T-cell (primary cell): ENCODE measurements around the gene MN1. TPM values are rescaled to one million over a fixed set of nuclear protein-coding genes. Genes with fewer than 3 reads are reported as not detected.

Source experiments
- ATAC-seq, 4 experiments: fragments of 200-7000 bp in 3 of 4; fragments of 150-1000 bp in 1 of 4; cut with Tn5 transposase; replicated peaks in 1 of 4; 1 replicate in 3 of 4; 2 replicates in 1 of 4; pipeline ENCODE4 v1.10.0; 2021; ENCODE audit warnings: moderate library complexity in 3 of 4, mild to moderate bottlenecking in 2 of 4, moderate number of reproducible peaks in 1 of 4
- CTCF ChIA-PET, 2 donors: fragments of 300-600 bp; sonication (Branson Sonifier 250); formaldehyde crosslinking; loops; one replicate each; lab custom pipeline; 2022; ENCODE audit warnings: antibody characterized with exemption in 2 of 2; lab: Charles Lee
- POLR2A ChIA-PET, 2 donors: fragments of 300-600 bp; sonication (Branson Sonifier 250); formaldehyde crosslinking; loops; one replicate each; lab custom pipeline; 2022; ENCODE audit warnings: antibody characterized with exemption in 2 of 2; lab: Charles Lee
- DNase-seq, 35 experiments: peaks; one replicate each; pipeline versions ENCODE4 v3.0.0 to v3.0.0-alpha.2; 2013 to 2023
- H3K27ac ChIP-seq: one replicate; pipeline ENCODE4 v1.5.1; 2013; ENCODE audit warnings: low read length
- H3K27me3 ChIP-seq, 2 experiments: replicated peaks in 1 of 2; 1 replicate in 1 of 2; 2 replicates in 1 of 2; pipeline versions ENCODE4 v1.6.1 to v1.7.0; 2013; ENCODE audit warnings: low read length in 1 of 2, mixed read lengths in 1 of 2; ENCODE audit not compliant: control insufficient read depth in 2 of 2, insufficient read depth in 2 of 2; ENCODE audit errors: extremely low read depth in 1 of 2
- H3K36me3 ChIP-seq, 2 donors: 1 replicate in 1 of 2; 2 replicates in 1 of 2; pipeline versions ENCODE4 v1.6.1 to v1.7.0; 2013; ENCODE audit warnings: low read length in 1 of 2; ENCODE audit not compliant: control insufficient read depth in 2 of 2, insufficient read depth in 1 of 2; ENCODE audit errors: extremely low read depth in 1 of 2
- H3K4me1 ChIP-seq, 2 experiments: 1 replicate in 1 of 2; 2 replicates in 1 of 2; pipeline versions ENCODE4 v1.6.1 to v1.7.0; 2013; ENCODE audit warnings: low read length in 2 of 2, mixed read lengths in 1 of 2; ENCODE audit not compliant: insufficient read depth in 2 of 2, control insufficient read depth in 1 of 2; ENCODE audit errors: extremely low read depth in 1 of 2
- H3K4me3 ChIP-seq, 2 donors: 1 replicate in 1 of 2; 2 replicates in 1 of 2; pipeline versions ENCODE4 v1.5.1 to v1.7.0; 2013; ENCODE audit warnings: mild to moderate bottlenecking in 2 of 2, low read length in 1 of 2, moderate library complexity in 1 of 2; ENCODE audit not compliant: control insufficient read depth in 1 of 2; ENCODE audit errors: extremely low read depth in 1 of 2
- H3K9me3 ChIP-seq: 2 replicates; pipeline ENCODE4 v1.7.0; 2013
- H3K27ac Mint-ChIP-seq, 2 donors: one replicate each; pipeline ENCODE4 v1.8.0; 2020 to 2021; ENCODE audit warnings: mild to moderate bottlenecking in 2 of 2, mixed read lengths in 2 of 2
- H3K27me3 Mint-ChIP-seq, 2 donors: one replicate each; pipeline ENCODE4 v1.8.0; 2021 to 2022; ENCODE audit warnings: mixed read lengths in 2 of 2
- H3K36me3 Mint-ChIP-seq: one replicate; pipeline ENCODE4 v1.8.0; 2021; ENCODE audit warnings: mixed read lengths
- H3K4me1 Mint-ChIP-seq, 3 donors: one replicate each; pipeline ENCODE4 v1.8.0; 2020 to 2022; ENCODE audit warnings: mixed read lengths in 3 of 3, mild to moderate bottlenecking in 1 of 3
- H3K4me3 Mint-ChIP-seq, 3 donors: one replicate each; pipeline ENCODE4 v1.8.0; 2020 to 2022; ENCODE audit warnings: mild to moderate bottlenecking in 3 of 3, mixed read lengths in 3 of 3, moderate library complexity in 3 of 3
- H3K9me3 Mint-ChIP-seq, 3 donors: one replicate each; pipeline ENCODE4 v1.8.0; 2020 to 2022; ENCODE audit warnings: mixed read lengths in 3 of 3
- WGBS: methylation state at CpG from one replicate; pipeline ENCODE4 v1.1.5; 2013; ENCODE audit warnings: missing lambda C conversion rate; ENCODE audit not compliant: insufficient coverage; 5-methylcytosine and 5-hydroxymethylcytosine counted together
- total RNA-seq, 35 experiments: library from RNA in 6 of 35; stranded (reverse) in 6 of 35; fragments of 120-200 nt in 1 of 35; gene quantifications; one replicate each; pipeline versions ENCODE4 v1.2.1 to v1.2.4 and lab custom pipeline; 2013 to 2026

Gene MN1
- total RNA-seq, 5 donors from 2014 or later (not counting 1 experiment from before 2014, with no cell fraction given) = 0.22 to 0.43 (median 0.32) TPM

- no peak overlapping the region for H3K4me3 ChIP-seq
- CTCF ChIA-PET = no interaction called here
- DNase-seq (no peak), ATAC-seq (no peak)
- no peak overlapping the region for H3K27ac Mint-ChIP-seq
- no peak overlapping the region for H3K4me3 Mint-ChIP-seq
- H3K9me3 ChIP-seq = no peaks in the 10 kb centered on the region
- H3K27me3 Mint-ChIP-seq = no peaks in the 10 kb centered on the region
- no peaks in the 10 kb centered on the region for H3K4me1 ChIP-seq
- peaks cover 3 to 13% (median 8%) of the 10 kb centered on the region in 3 donors for H3K9me3 Mint-ChIP-seq
- POLR2A ChIA-PET = no interaction called here
- no peaks in the 10 kb centered on the region for H3K4me1 Mint-ChIP-seq
- peaks cover 60% of the 10 kb centered on the region for H3K36me3 Mint-ChIP-seq
- H3K27ac ChIP-seq = no peak overlapping the region
- H3K27me3 ChIP-seq = no peaks in the 10 kb centered on the region
- WGBS = 94% methylated on average over 13 of the region's 13 CpGs
- H3K36me3 ChIP-seq = no peaks in the 10 kb centered on the region
Observed at GRCh38 chr22:27839057-27839660, 37.6 kb upstream of the MN1 start.

GRCh38 chr22:27836181-27836580 is 34.6 kb upstream of the MN1 start:
- WGBS = 51% methylated on average over 6 of the region's 10 CpGs
- peaks cover 13 to 16% (median 16%) of the 10 kb centered on the region in 3 donors for H3K4me1 Mint-ChIP-seq
- H3K9me3 Mint-ChIP-seq = peaks cover 3 to 13% (median 8%) of the 10 kb centered on the region in 3 donors
- H3K36me3 Mint-ChIP-seq = peaks cover 37% of the 10 kb centered on the region
- DNase-seq (no peak), ATAC-seq (no peak)
- H3K36me3 ChIP-seq = no peaks in the 10 kb centered on the region
- H3K27ac ChIP-seq = no peak overlapping the region
- H3K27me3 ChIP-seq = no peaks in the 10 kb centered on the region
- no peaks in the 10 kb centered on the region for H3K27me3 Mint-ChIP-seq
- H3K9me3 ChIP-seq = no peaks in the 10 kb centered on the region
- POLR2A ChIA-PET = no interaction called here
- no peak overlapping the region for H3K4me3 Mint-ChIP-seq
- CTCF ChIA-PET = no interaction called here
- H3K4me1 ChIP-seq = peaks cover 6 to 8% of the 10 kb centered on the region in 2 experiments
- H3K4me3 ChIP-seq = no peak overlapping the region
- no peak overlapping the region for H3K27ac Mint-ChIP-seq

- H3K27me3 ChIP-seq = no peaks in the 10 kb centered on the region
- peaks cover 3 to 13% (median 8%) of the 10 kb centered on the region in 3 donors for H3K9me3 Mint-ChIP-seq
- H3K4me3 Mint-ChIP-seq = no peak overlapping the region
- H3K27ac Mint-ChIP-seq = no peak overlapping the region
- no peak overlapping the region for H3K27ac ChIP-seq
- H3K36me3 Mint-ChIP-seq = peaks cover 35% of the 10 kb centered on the region
- POLR2A ChIA-PET = no interaction called here
- peaks cover 6 to 8% of the 10 kb centered on the region in 2 experiments for H3K4me1 ChIP-seq
- peaks cover 13 to 20% (median 16%) of the 10 kb centered on the region in 3 donors for H3K4me1 Mint-ChIP-seq
- ATAC-seq (no peak), DNase-seq (no peak)
- no peaks in the 10 kb centered on the region for H3K27me3 Mint-ChIP-seq
- no peaks in the 10 kb centered on the region for H3K36me3 ChIP-seq
- CTCF ChIA-PET = no interaction called here
- no peaks in the 10 kb centered on the region for H3K9me3 ChIP-seq
- H3K4me3 ChIP-seq = no peak overlapping the region
- 82% methylated on average over 3 of the region's 6 CpGs for WGBS
Observed at GRCh38 chr22:27835446-27835845, 33.9 kb upstream of the MN1 start.

GRCh38 chr22:27834364-27835185 is 33.0 kb upstream of the MN1 start:
- Histone ChIP-seq H3K9me3 (no peaks in the 10 kb centered on the region), H3K27me3 (no peaks in the 10 kb centered on the region), H3K36me3 (no peaks in the 10 kb centered on the region), H3K4me1 (peaks cover 6 to 8% of the 10 kb centered on the region in 2 experiments), H3K4me3 (no peak overlapping the region), H3K27ac (no peak overlapping the region)
- 94% methylated on average over 18 of the region's 20 CpGs for WGBS
- no peak overlapping the region for H3K4me3 Mint-ChIP-seq
- ATAC-seq (no peak), DNase-seq (no peak)
- H3K36me3 Mint-ChIP-seq = peaks cover 28% of the 10 kb centered on the region
- peaks cover 3 to 13% (median 8%) of the 10 kb centered on the region in 3 donors for H3K9me3 Mint-ChIP-seq
- peaks cover 13 to 20% (median 16%) of the 10 kb centered on the region in 3 donors for H3K4me1 Mint-ChIP-seq
- no peak overlapping the region for H3K27ac Mint-ChIP-seq
- ChIA-PET CTCF (no interaction called here), POLR2A (no interaction called here)
- H3K27me3 Mint-ChIP-seq = no peaks in the 10 kb centered on the region

- CTCF ChIA-PET = no interaction called here
- POLR2A ChIA-PET = no interaction called here
- peaks cover 13 to 20% (median 16%) of the 10 kb centered on the region in 3 donors for H3K4me1 Mint-ChIP-seq
- peaks cover 24% of the 10 kb centered on the region for H3K36me3 Mint-ChIP-seq
- no CpG with 5 or more reads among the region's 2 CpGs for WGBS
- no peaks in the 10 kb centered on the region for H3K27me3 Mint-ChIP-seq
- Histone ChIP-seq H3K27me3 (no peaks in the 10 kb centered on the region), H3K9me3 (no peaks in the 10 kb centered on the region), H3K36me3 (no peaks in the 10 kb centered on the region), H3K4me1 (peaks cover 6 to 8% of the 10 kb centered on the region in 2 experiments), H3K4me3 (no peak overlapping the region), H3K27ac (no peak overlapping the region)
- peaks cover 2 to 12% (median 8%) of the 10 kb centered on the region in 3 donors for H3K9me3 Mint-ChIP-seq
- H3K27ac Mint-ChIP-seq = no peak overlapping the region
- H3K4me3 Mint-ChIP-seq = no peak overlapping the region
- DNase-seq (no peak), ATAC-seq (no peak)
Observed at GRCh38 chr22:27833803-27834202, 32.2 kb upstream of the MN1 start.

- H3K4me3 Mint-ChIP-seq = no peak overlapping the region
- H3K4me1 Mint-ChIP-seq = peaks cover 13 to 20% (median 16%) of the 10 kb centered on the region in 3 donors
- Histone ChIP-seq H3K27me3 (no peaks in the 10 kb centered on the region), H3K4me3 (no peak overlapping the region), H3K27ac (no peak overlapping the region), H3K36me3 (no peaks in the 10 kb centered on the region), H3K9me3 (no peaks in the 10 kb centered on the region), H3K4me1 (peaks cover 6 to 8% of the 10 kb centered on the region in 2 experiments)
- 100% methylated on average over 2 of the region's 7 CpGs for WGBS
- no peak for DNase-seq
- H3K9me3 Mint-ChIP-seq = peaks cover 0 to 3% (median 2%) of the 10 kb centered on the region in 3 donors
- no peaks in the 10 kb centered on the region for H3K27me3 Mint-ChIP-seq
- ChIA-PET POLR2A (interaction anchor here in 1 of 2 donors (0.5 kb wide), 1 partner anchor 1074 kb away, joined by 4 read pairs; no protein-coding TSS in a partner anchor), CTCF (no interaction called here)
- H3K27ac Mint-ChIP-seq = peak overlapping the region in 1 of 2 donors; percentile 41
- peaks cover 17% of the 10 kb centered on the region for H3K36me3 Mint-ChIP-seq
- ATAC-seq = no peak
Observed at GRCh38 chr22:27832606-27833005, 31.1 kb upstream of the MN1 start.
